Measurements from ENCODE around the gene ENPP3.

GRCh38 chr6:131739136-131739535 is 102.0 kb downstream of the ENPP3 start:
- TF ChIP-seq TAF1 (IDR thresholded peaks at IDR 0.05; ENCODE audit: low read depth), result no peak
- TF ChIP-seq CTCF (IDR thresholded peaks at IDR 0.05; ENCODE audit: poor library complexity, severe bottlenecking), result no peak
- TF ChIP-seq, protein P1, sequence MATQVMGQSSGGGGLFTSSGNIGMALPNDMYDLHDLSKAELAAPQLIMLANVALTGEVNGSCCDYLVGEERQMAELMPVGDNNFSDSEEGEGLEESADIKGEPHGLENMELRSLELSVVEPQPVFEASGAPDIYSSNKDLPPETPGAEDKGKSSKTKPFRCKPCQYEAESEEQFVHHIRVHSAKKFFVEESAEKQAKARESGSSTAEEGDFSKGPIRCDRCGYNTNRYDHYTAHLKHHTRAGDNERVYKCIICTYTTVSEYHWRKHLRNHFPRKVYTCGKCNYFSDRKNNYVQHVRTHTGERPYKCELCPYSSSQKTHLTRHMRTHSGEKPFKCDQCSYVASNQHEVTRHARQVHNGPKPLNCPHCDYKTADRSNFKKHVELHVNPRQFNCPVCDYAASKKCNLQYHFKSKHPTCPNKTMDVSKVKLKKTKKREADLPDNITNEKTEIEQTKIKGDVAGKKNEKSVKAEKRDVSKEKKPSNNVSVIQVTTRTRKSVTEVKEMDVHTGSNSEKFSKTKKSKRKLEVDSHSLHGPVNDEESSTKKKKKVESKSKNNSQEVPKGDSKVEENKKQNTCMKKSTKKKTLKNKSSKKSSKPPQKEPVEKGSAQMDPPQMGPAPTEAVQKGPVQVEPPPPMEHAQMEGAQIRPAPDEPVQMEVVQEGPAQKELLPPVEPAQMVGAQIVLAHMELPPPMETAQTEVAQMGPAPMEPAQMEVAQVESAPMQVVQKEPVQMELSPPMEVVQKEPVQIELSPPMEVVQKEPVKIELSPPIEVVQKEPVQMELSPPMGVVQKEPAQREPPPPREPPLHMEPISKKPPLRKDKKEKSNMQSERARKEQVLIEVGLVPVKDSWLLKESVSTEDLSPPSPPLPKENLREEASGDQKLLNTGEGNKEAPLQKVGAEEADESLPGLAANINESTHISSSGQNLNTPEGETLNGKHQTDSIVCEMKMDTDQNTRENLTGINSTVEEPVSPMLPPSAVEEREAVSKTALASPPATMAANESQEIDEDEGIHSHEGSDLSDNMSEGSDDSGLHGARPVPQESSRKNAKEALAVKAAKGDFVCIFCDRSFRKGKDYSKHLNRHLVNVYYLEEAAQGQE (IDR thresholded peaks at IDR 0.05; ENCODE audit: borderline replicate concordance), result no peak
- TF ChIP-seq EZH2 (IDR thresholded peaks at IDR 0.05; ENCODE audit: borderline replicate concordance, insufficient read depth, low read length, poor library complexity, severe bottlenecking), result no peak
- TF ChIP-seq RAD21 (conservative IDR thresholded peaks at IDR 0.05), result no peak
- no peak for TF ChIP-seq EP300 (conservative IDR thresholded peaks at IDR 0.05; ENCODE audit: poor library complexity, severe bottlenecking)
- no peak for TF ChIP-seq POLR2AphosphoS5 (IDR thresholded peaks at IDR 0.05)
